Fibroblast of villous mesenchyme (primary cell): ENCODE data around the gene DUSP22. TPM values are rescaled to one million over a fixed set of nuclear protein-coding genes. Genes with fewer than 3 reads are reported as not detected.

Source experiments
- DNase-seq: peaks from one replicate; pipeline ENCODE4 v3.0.0-alpha.2; 2010; ENCODE audit warnings: low read depth
- H3K4me3 ChIP-seq: 2 replicates; pipeline ENCODE4 v1.5.1; 2011; ENCODE audit warnings: low read depth, mild to moderate bottlenecking, low read length
- CTCF ChIP-seq: IDR thresholded peaks from 2 replicates; pipeline ENCODE4 v1.5.1; 2012; ENCODE audit warnings: low read depth, mild to moderate bottlenecking, low read length; ENCODE audit not compliant: insufficient read depth
- total RNA-seq: library from RNA; depleted of rRNA; stranded (reverse); fragments of >200 nt; gene quantifications from 2 replicates; pipeline ENCODE4 v1.2.3, GENCODE V29; 2012

The DUSP22 gene
- total RNA-seq, 1 donor = 14.7 TPM

GRCh38 chr6:329888-330691 is 37.8 kb downstream of the DUSP22 start:
- H3K4me3 ChIP-seq = no peak overlapping the region
- TF ChIP-seq CTCF = no peak
- peak; percentile 81 for DNase-seq

- DNase-seq = peak; percentile 70
- TF ChIP-seq CTCF = no peak
- H3K4me3 ChIP-seq = no peak overlapping the region
These were observed 38.7 kb downstream of the DUSP22 start for GRCh38 chr6:330948-331347.

- no peak overlapping the region for H3K4me3 ChIP-seq
- no peak for TF ChIP-seq CTCF
- DNase-seq = no peak
These were observed 39.6 kb downstream of the DUSP22 start for GRCh38 chr6:331622-332521.

GRCh38 chr6:332671-333070 is 40.4 kb downstream of the DUSP22 start:
- peak; percentile 70 for DNase-seq
- TF ChIP-seq CTCF = no peak

GRCh38 chr6:333379-334002 is 41.2 kb downstream of the DUSP22 start:
- no peak overlapping the region for H3K4me3 ChIP-seq
- no peak for DNase-seq
- no peak for TF ChIP-seq CTCF

More at GRCh38 chr6:332671-333070, 40.4 kb downstream of the DUSP22 start:
- no peak overlapping the region for H3K4me3 ChIP-seq
